Activated B cell treated with CpG ODN at 0.5 μM for 24 hours (primary cell): Measurements from ENCODE around the gene SELENOW. TPM values are rescaled to one million over a fixed set of nuclear protein-coding genes. Genes with fewer than 3 reads are reported as not detected.
"Not testable (repeated sequence)": the region's sequence is repeated elsewhere in the genome, so short reads cannot be mapped to it uniquely, and the experiment has no call there.

Source experiments
- ATAC-seq: fragments of 200-7000 bp; cut with Tn5 transposase; one replicate; pipeline ENCODE4 v1.10.0; 2021; ENCODE audit warnings: low read depth, mild to moderate bottlenecking, moderate library complexity
- CTCF ChIA-PET: fragments of 350-600 bp; sonication (Branson Sonifier 250); formaldehyde crosslinking; loops from one replicate; lab custom pipeline; 2021; ENCODE audit warnings: antibody characterized with exemption; lab: Charles Lee
- POLR2A ChIA-PET: fragments of 350-600 bp; sonication (Branson Sonifier 250); formaldehyde crosslinking; loops from one replicate; lab custom pipeline; 2021; ENCODE audit warnings: antibody characterized with exemption; lab: Charles Lee
- DNase-seq: peaks from one replicate; pipeline ENCODE4 v3.0.0; 2022
- H3K27ac Mint-ChIP-seq: one replicate; pipeline ENCODE4 v1.8.0; 2020; ENCODE audit warnings: mixed read lengths
- H3K27me3 Mint-ChIP-seq: one replicate; pipeline ENCODE4 v1.8.0; 2021; ENCODE audit warnings: mixed read lengths
- H3K36me3 Mint-ChIP-seq: one replicate; pipeline ENCODE4 v1.8.0; 2021; ENCODE audit warnings: low read depth, mixed read lengths
- H3K4me1 Mint-ChIP-seq: one replicate; pipeline ENCODE4 v1.8.0; 2021; ENCODE audit warnings: mixed read lengths
- H3K4me3 Mint-ChIP-seq: one replicate; pipeline ENCODE4 v1.8.0; 2020; ENCODE audit warnings: mild to moderate bottlenecking, mixed read lengths
- H3K9me3 Mint-ChIP-seq: one replicate; pipeline ENCODE4 v1.8.0; 2020; ENCODE audit warnings: mixed read lengths
- intact Hi-C: fragments of 100-400 bp; cut with micrococcal nuclease; formaldehyde crosslinking; loops from one replicate; pipeline ENCODE4 v1.15.1; 2024
- total RNA-seq: library from RNA; stranded (reverse); gene quantifications from 2 replicates; pipeline ENCODE4 v1.2.3, GENCODE V29; 2022
- TF ChIP-seq, protein P1 (sequence below): fragments of 200-600 bp; IDR thresholded peaks from one replicate; pipeline ENCODE4 v1.8.0; 2022; ENCODE audit warnings: antibody characterized with exemption, mild to moderate bottlenecking

SELENOW gene
- total RNA-seq, 1 donor from 2014 or later, result 24.8 TPM

DNA sequence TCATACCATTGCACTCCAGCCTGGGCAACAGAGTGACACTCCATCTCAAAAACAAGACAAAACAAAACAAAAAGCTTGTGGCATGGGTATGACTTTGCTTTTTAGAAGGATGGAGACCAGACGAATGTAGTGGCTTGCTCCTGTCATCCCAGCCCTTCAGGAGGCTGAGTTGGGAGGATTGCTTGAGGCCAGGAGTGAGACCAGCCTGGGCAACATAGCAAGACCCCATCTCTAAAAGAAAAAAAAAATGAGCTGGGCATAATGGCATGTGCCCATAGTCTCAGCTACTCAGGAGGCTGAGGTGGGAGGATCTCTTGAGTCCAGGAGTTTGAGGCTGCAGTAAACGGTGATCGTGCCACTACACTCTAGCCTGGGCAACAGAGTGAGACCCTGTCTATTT, 16.4 kb upstream of the SELENOW start:
- no peaks in the 10 kb centered on the region for H3K4me1 Mint-ChIP-seq
- ChIA-PET CTCF (no interaction called here), POLR2A (no interaction called here)
- intact Hi-C loops, result no loop called here
- no peak overlapping the region for H3K4me3 Mint-ChIP-seq
- ATAC-seq, result no peak
- H3K36me3 Mint-ChIP-seq, result peaks cover 24% of the 10 kb centered on the region
- TF ChIP-seq, protein P1, sequence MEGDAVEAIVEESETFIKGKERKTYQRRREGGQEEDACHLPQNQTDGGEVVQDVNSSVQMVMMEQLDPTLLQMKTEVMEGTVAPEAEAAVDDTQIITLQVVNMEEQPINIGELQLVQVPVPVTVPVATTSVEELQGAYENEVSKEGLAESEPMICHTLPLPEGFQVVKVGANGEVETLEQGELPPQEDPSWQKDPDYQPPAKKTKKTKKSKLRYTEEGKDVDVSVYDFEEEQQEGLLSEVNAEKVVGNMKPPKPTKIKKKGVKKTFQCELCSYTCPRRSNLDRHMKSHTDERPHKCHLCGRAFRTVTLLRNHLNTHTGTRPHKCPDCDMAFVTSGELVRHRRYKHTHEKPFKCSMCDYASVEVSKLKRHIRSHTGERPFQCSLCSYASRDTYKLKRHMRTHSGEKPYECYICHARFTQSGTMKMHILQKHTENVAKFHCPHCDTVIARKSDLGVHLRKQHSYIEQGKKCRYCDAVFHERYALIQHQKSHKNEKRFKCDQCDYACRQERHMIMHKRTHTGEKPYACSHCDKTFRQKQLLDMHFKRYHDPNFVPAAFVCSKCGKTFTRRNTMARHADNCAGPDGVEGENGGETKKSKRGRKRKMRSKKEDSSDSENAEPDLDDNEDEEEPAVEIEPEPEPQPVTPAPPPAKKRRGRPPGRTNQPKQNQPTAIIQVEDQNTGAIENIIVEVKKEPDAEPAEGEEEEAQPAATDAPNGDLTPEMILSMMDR, result no peak
- H3K27ac Mint-ChIP-seq, result no peak overlapping the region
- DNase-seq, result no peak
- H3K9me3 Mint-ChIP-seq, result peaks cover 3% of the 10 kb centered on the region
- H3K27me3 Mint-ChIP-seq, result no peaks in the 10 kb centered on the region

GRCh38 chr19:47762615-47763308, 15.7 kb upstream of the SELENOW start:
- CTCF ChIA-PET, result no interaction called here
- peaks cover 17% of the 10 kb centered on the region for H3K36me3 Mint-ChIP-seq
- no peak for DNase-seq

DNA sequence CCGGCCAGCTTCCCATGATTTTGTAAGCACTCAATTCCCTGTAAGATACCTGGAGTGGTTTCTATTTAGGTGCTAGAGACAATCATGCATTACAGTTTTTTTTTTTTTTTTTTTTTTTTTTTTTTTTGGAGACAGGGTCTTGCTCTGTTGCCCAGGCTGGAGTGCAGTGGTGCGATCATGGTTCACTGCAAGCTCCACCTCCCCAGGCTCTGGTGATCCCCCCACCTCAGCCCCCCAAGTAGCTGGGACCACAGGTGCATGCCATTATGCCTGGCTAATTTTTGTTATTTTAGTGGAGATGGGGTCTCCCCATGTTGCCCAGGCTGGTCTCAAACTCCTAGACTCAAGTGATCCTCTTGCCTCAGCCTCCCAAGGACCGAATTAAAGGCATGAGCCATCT, 13.8 kb upstream of the SELENOW start:
- H3K27ac Mint-ChIP-seq, intact Hi-C loops, DNase-seq, H3K9me3 Mint-ChIP-seq, H3K4me3 Mint-ChIP-seq, H3K4me1 Mint-ChIP-seq, ATAC-seq, H3K36me3 Mint-ChIP-seq, H3K27me3 Mint-ChIP-seq: not testable (repeated sequence)
- ChIA-PET CTCF (interaction anchor here (2.5 kb wide), 1 partner anchor 25 kb away, joined by 9 read pairs; no protein-coding TSS in a partner anchor), POLR2A (interaction anchor here (0.6 kb wide), 2 partner anchors 264 to 489 kb away, joined by 3 to 8 read pairs; no protein-coding TSS in a partner anchor)

More at GRCh38 chr19:47762615-47763308, 15.7 kb upstream of the SELENOW start:
- intact Hi-C loops, result no loop called here
- TF ChIP-seq, protein P1, result no peak
- no peak for ATAC-seq
- Mint-ChIP-seq H3K4me1 (no peaks in the 10 kb centered on the region), H3K27ac (no peak overlapping the region), H3K9me3 (peaks cover 3% of the 10 kb centered on the region), H3K27me3 (no peaks in the 10 kb centered on the region), H3K4me3 (no peak overlapping the region)
- POLR2A ChIA-PET, result no interaction called here

DNA sequence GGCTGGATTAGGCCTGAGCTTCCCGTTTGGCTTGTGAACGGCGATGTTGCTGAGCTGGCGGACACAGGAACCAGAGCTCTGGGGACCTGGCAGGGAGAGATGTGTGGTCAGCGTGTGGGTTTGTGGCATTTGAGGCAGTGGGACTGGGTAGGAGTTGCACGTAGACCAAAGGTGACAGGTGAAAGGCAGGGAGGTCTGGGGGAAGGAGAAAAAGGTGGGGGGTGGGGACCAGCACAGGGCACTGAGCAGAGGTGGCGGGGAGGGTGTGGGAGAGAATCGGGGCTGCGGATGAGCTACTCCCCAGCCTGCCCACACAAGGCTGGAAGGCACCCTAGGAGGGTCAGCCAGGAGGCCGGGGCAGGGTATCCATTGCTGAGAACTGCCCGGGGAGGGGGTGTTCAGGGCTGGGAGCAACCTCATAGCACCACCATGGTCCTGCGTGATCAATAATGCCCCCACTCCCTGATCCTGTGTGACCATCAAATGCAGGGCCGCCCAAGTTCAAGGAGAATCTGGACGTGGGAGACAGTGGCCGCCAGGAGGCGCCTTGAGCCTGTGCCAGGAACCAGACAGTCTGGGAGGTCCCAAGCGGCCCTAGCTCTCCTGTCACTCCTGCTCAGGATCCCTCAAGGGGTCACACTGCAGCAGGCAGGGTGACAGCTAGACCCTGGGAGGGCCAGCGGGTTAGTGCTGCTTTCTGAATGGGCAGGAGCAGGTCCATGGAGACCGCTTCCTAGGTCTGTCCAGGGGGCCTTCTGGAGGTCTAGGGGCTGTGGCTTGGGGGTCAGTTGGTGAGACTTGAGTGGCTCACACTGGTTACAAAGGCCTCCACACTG, 12.8 kb upstream of the SELENOW start:
- Mint-ChIP-seq H3K27me3 (no peaks in the 10 kb centered on the region), H3K4me1 (no peaks in the 10 kb centered on the region), H3K4me3 (no peak overlapping the region), H3K27ac (no peak overlapping the region), H3K9me3 (no peaks in the 10 kb centered on the region), H3K36me3 (no peaks in the 10 kb centered on the region)
- ATAC-seq (no peak), DNase-seq (no peak)
- TF ChIP-seq, protein P1, result no peak
- intact Hi-C loops, result loop anchor here (1.0 kb wide), 2 partner anchors 23 to 98 kb away; no protein-coding TSS in a partner anchor
- ChIA-PET POLR2A (no interaction called here), CTCF (interaction anchor here (2.5 kb wide), 1 partner anchor 24 kb away, joined by 9 read pairs; no protein-coding TSS in a partner anchor)

DNA sequence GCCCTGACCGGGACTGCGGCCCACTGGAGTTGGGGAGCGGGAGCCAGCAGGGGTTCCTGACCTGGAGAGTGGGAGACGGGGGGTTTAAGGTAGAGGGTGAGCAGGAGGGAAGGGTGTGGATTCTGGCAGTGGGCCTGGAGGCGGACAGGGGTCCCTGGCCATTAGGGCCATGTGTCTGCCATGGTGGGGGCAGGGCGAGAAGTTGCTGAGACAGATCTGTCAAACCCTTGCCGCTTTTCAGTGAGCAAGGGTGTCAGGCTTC, 12.2 kb upstream of the SELENOW start:
- Mint-ChIP-seq H3K27ac (no peak overlapping the region), H3K27me3 (no peaks in the 10 kb centered on the region), H3K36me3 (no peaks in the 10 kb centered on the region), H3K9me3 (no peaks in the 10 kb centered on the region), H3K4me1 (no peaks in the 10 kb centered on the region), H3K4me3 (no peak overlapping the region)
- ChIA-PET CTCF (interaction anchor here (2.5 kb wide), 1 partner anchor 23 kb away, joined by 9 read pairs; no protein-coding TSS in a partner anchor), POLR2A (no interaction called here)
- intact Hi-C loops, result loop anchor here (1.0 kb wide), 2 partner anchors 22 to 97 kb away; no protein-coding TSS in a partner anchor
- TF ChIP-seq, protein P1, result no peak
- DNase-seq (no peak), ATAC-seq (no peak)
